ENCODE results near the gene NBAS.
"Not testable (repeated sequence)": the region's sequence is repeated elsewhere in the genome, so short reads cannot be mapped to it uniquely, and the experiment has no call there.

GRCh38 chr2:15540523-15540922 is 20.6 kb downstream of the NBAS start:
- TF ChIP-seq BRCA1 (IDR thresholded peaks at IDR 0.05; ENCODE audit: low read depth, low read length); POLR2A (IDR thresholded peaks at IDR 0.05; ENCODE audit: low read depth, low read length); USF1 (IDR thresholded peaks at IDR 0.05; ENCODE audit: borderline replicate concordance, extremely low read length, insufficient read depth, low read depth, low read length); EED (IDR thresholded peaks at IDR 0.05; ENCODE audit: low read depth); YY1 (IDR thresholded peaks at IDR 0.05; ENCODE audit: low read depth, low read length); POLR2AphosphoS5 (IDR thresholded peaks at IDR 0.05; ENCODE audit: low read length): not testable (repeated sequence)

All from GM12878 (cell line).